Activated T-cell treated with anti-CD3 and anti-CD28 coated beads for 48 hours (primary cell): ENCODE data around the gene PTCD2.

ENCODE experiments used
- DNase-seq: peaks from one replicate; pipeline ENCODE4 v3.0.0-alpha.2; 2020; ENCODE audit warnings: low read depth

The PTCD2 gene

GRCh38 chr5:72415616-72416325, 95.6 kb downstream of the PTCD2 start:
- DNase-seq, result no peak

- no peak for DNase-seq
These were observed 97.3 kb downstream of the PTCD2 start for GRCh38 chr5:72417333-72418062.
